Measurements from ENCODE around the gene ATE1. TPM values are rescaled to one million over a fixed set of nuclear protein-coding genes. Genes with fewer than 3 reads are reported as not detected.
A peak's percentile ranks its signal among the peaks of the same experiment; 100 is the strongest.

Gene ATE1
- total and polyA plus RNA-seq, 2 donors (not counting 3 experiments of a cell fraction or from before 2014, with no cell fraction given): 8.7 to 27.1 TPM

GRCh38 chr10:121823993-121824463 lies 103.8 kb downstream of the ATE1 start:
- ChIA-PET POLR2A (no interaction called here), CTCF (interaction anchor here (0.7 to 3.8 kb wide), 16 partner anchors 10 to 869 kb away, joined by 3 to 19 read pairs (median 4); no protein-coding TSS in a partner anchor)
- Histone ChIP-seq H2AFZ (ENCODE audit: low read depth, low read length) (no peak overlapping the region), H3K27me3 (ENCODE audit: control insufficient read depth in 2 of 2, insufficient read depth in 2 of 2, low read length in 2 of 2) (no peaks in the 10 kb centered on the region), H3K4me3 (replicated peaks in 1 of 3; ENCODE audit: insufficient read depth in 1 of 3, low read depth in 1 of 3, low read length in 3 of 3) (no peak overlapping the region), H4K20me1 (replicated peaks; ENCODE audit: control insufficient read depth, extremely low read depth, insufficient read depth, low read length) (no peaks in the 10 kb centered on the region), H3K4me1 (ENCODE audit: control insufficient read depth, extremely low read depth, insufficient read depth, low read length) (no peaks in the 10 kb centered on the region), H3K9ac (replicated peaks; ENCODE audit: extremely low read depth, insufficient read depth, low read length) (no peak overlapping the region), H3K9me1 (replicated peaks; ENCODE audit: control insufficient read depth, extremely low read depth, insufficient read depth, low read length) (no peaks in the 10 kb centered on the region), H3K9me3 (replicated peaks; ENCODE audit: control insufficient read depth, insufficient read depth, low read length) (no peaks in the 10 kb centered on the region), H3K4me2 (ENCODE audit: insufficient read depth, low read length) (no peak overlapping the region), H3K36me3 (ENCODE audit: control insufficient read depth in 2 of 2, extremely low read depth in 1 of 2, insufficient read depth in 2 of 2, low read length in 2 of 2) (no peaks in the 10 kb centered on the region), H3K27ac (ENCODE audit: insufficient read depth, low read depth, low read length) (no peak overlapping the region), H3K79me2 (ENCODE audit: control insufficient read depth, insufficient read depth, low read length) (no peaks in the 10 kb centered on the region)
- no TSS peak for BruUV-seq (replicated peaks)
- peak; percentile 54 for DNase-seq (ENCODE audit: low read depth, low spot score)
- TF ChIP-seq GATA2 (IDR thresholded peaks at IDR 0.05; ENCODE audit: insufficient read depth, insufficient read length, low read depth, low read length): no peak
- TF ChIP-seq CTCF (IDR thresholded peaks at IDR 0.05; ENCODE audit: extremely low read depth in 1 of 2, insufficient read depth in 1 of 2, low read depth in 1 of 2, low read length in 2 of 2): peak; percentile 40 to 59
- intact Hi-C loops (cut with micrococcal nuclease) (loop anchor here (1.0 to 5.0 kb wide), 3 partner anchors 63 to 228 kb away; no protein-coding TSS in a partner anchor), dilution Hi-C loops (cut with MboI; ENCODE audit: extremely low pct_ligation_motif_present, low sequenced_read_pairs) (no loop called here)
- FAIRE-seq: peak; percentile 57

- intact Hi-C loops (cut with micrococcal nuclease): loop anchor here (5.0 kb wide), 2 partner anchors 150 to 230 kb away; no protein-coding TSS in a partner anchor
- no peaks in the 10 kb centered on the region for H3K79me2 ChIP-seq (ENCODE audit: control insufficient read depth, insufficient read depth, low read length)
- H3K4me1 ChIP-seq (ENCODE audit: control insufficient read depth, extremely low read depth, insufficient read depth, low read length): no peaks in the 10 kb centered on the region
- H3K4me2 ChIP-seq (ENCODE audit: insufficient read depth, low read length): no peak overlapping the region
- no peak overlapping the region for H2AFZ ChIP-seq (ENCODE audit: low read depth, low read length)
- no peaks in the 10 kb centered on the region for H3K36me3 ChIP-seq (ENCODE audit: control insufficient read depth in 2 of 2, extremely low read depth in 1 of 2, insufficient read depth in 2 of 2, low read length in 2 of 2)
- ChIA-PET CTCF (interaction anchor here (0.8 to 3.8 kb wide), 5 partner anchors 10 to 76 kb away, joined by 3 to 19 read pairs (median 4); no protein-coding TSS in a partner anchor), POLR2A (no interaction called here)
- no peak overlapping the region for H3K27ac ChIP-seq (ENCODE audit: insufficient read depth, low read depth, low read length)
- FAIRE-seq (no peak), DNase-seq (ENCODE audit: low read depth, low spot score) (no peak)
- no peak for TF ChIP-seq CTCF (IDR thresholded peaks at IDR 0.05; ENCODE audit: extremely low read depth in 1 of 2, insufficient read depth in 1 of 2, low read depth in 1 of 2, low read length in 2 of 2)
- TF ChIP-seq POLR2A (IDR thresholded peaks at IDR 0.05; ENCODE audit: low read depth, low read length): no peak
- no peak for TF ChIP-seq GATA2 (IDR thresholded peaks at IDR 0.05; ENCODE audit: insufficient read depth, insufficient read length, low read depth, low read length)
- TF ChIP-seq MYC (IDR thresholded peaks at IDR 0.05; ENCODE audit: low read depth, low read length): no peak
- TF ChIP-seq JUN (IDR thresholded peaks at IDR 0.05; ENCODE audit: borderline replicate concordance, insufficient read depth, insufficient read length, low read depth): no peak
- no peak for TF ChIP-seq FOS (IDR thresholded peaks at IDR 0.05; ENCODE audit: borderline replicate concordance, insufficient read depth, low read length)
- TF ChIP-seq EZH2 (IDR thresholded peaks at IDR 0.05; ENCODE audit: borderline replicate concordance, low read depth, low read length, severe bottlenecking): no peak
- no peak for TF ChIP-seq POLR2AphosphoS5 (IDR thresholded peaks at IDR 0.05; ENCODE audit: insufficient read depth, low read depth, low read length)
- TF ChIP-seq MAX (IDR thresholded peaks at IDR 0.05; ENCODE audit: insufficient read depth, insufficient read length): no peak
- H4K20me1 ChIP-seq (replicated peaks; ENCODE audit: control insufficient read depth, extremely low read depth, insufficient read depth, low read length): no peaks in the 10 kb centered on the region
- no peak overlapping the region for H3K9ac ChIP-seq (replicated peaks; ENCODE audit: extremely low read depth, insufficient read depth, low read length)
- H3K9me3 ChIP-seq (replicated peaks; ENCODE audit: control insufficient read depth, insufficient read depth, low read length): no peaks in the 10 kb centered on the region
- no peak overlapping the region for H3K4me3 ChIP-seq (replicated peaks in 1 of 3; ENCODE audit: insufficient read depth in 1 of 3, low read depth in 1 of 3, low read length in 3 of 3)
- no peaks in the 10 kb centered on the region for H3K27me3 ChIP-seq (ENCODE audit: control insufficient read depth in 2 of 2, insufficient read depth in 2 of 2, low read length in 2 of 2)
- dilution Hi-C loops (cut with MboI; ENCODE audit: extremely low pct_ligation_motif_present, low sequenced_read_pairs): no loop called here
- BruUV-seq (replicated peaks): no TSS peak
- H3K9me1 ChIP-seq (replicated peaks; ENCODE audit: control insufficient read depth, extremely low read depth, insufficient read depth, low read length): no peaks in the 10 kb centered on the region
Measured at GRCh38 chr10:121822724-121823123, 105.1 kb downstream of the ATE1 start.
